Endothelial cell of umbilical vein (primary cell): Measurements from ENCODE around the gene SH3PXD2B.
A peak's percentile ranks its signal among the peaks of the same experiment; 100 is the strongest.

Experiments used
- CTCF ChIP-seq, 2 donors: IDR thresholded peaks; 1 replicate in 1 of 2; 2 replicates in 1 of 2; pipeline ENCODE4 v1.5.1; 2011; ENCODE audit warnings: low read length in 2 of 2, mild to moderate bottlenecking in 2 of 2, moderate library complexity in 2 of 2, control low read depth in 1 of 2, inconsistent platforms in 1 of 2, low read depth in 1 of 2; ENCODE audit not compliant: insufficient read depth in 1 of 2; ENCODE audit errors: extremely low read depth in 1 of 2
- EZH2 ChIP-seq: IDR thresholded peaks from 2 replicates; pipeline ENCODE4 v1.6.1; 2012; ENCODE audit warnings: borderline replicate concordance, low read depth, mild to moderate bottlenecking, moderate library complexity, low read length, inconsistent platforms; ENCODE audit not compliant: severe bottlenecking
- MAX ChIP-seq: IDR thresholded peaks from 2 replicates; pipeline ENCODE4 v1.6.1; 2011; ENCODE audit not compliant: insufficient read depth, insufficient read length
- POLR2A ChIP-seq: IDR thresholded peaks from 2 replicates; pipeline ENCODE4 v1.6.1; 2012; ENCODE audit warnings: low read depth, mild to moderate bottlenecking, control low read depth, low read length
- POLR2AphosphoS5 ChIP-seq: IDR thresholded peaks from 2 replicates; pipeline ENCODE4 v1.6.1; 2012; ENCODE audit warnings: low read depth, mild to moderate bottlenecking, control low read depth, low read length, moderate library complexity; ENCODE audit not compliant: insufficient read depth

- TF ChIP-seq EZH2 (no peak), POLR2A (no peak), CTCF (IDR thresholded peaks at IDR 0.05; ENCODE audit: extremely low read depth in 1 of 2, insufficient read depth in 1 of 2, low read depth in 1 of 2, low read length in 2 of 2) (no peak), POLR2AphosphoS5 (peak; percentile 59), MAX (no peak)
Observed at GRCh38 chr5:172412724-172413286, 41.5 kb downstream of the SH3PXD2B start.
